Mesenchymal stem cell (in vitro differentiated cells and primary cell): ENCODE measurements around the gene NAALADL2.
"Not testable (repeated sequence)": the region's sequence is repeated elsewhere in the genome, so short reads cannot be mapped to it uniquely, and the experiment has no call there.

Source experiments
- DNase-seq: peaks from one replicate; pipeline ENCODE4 v3.0.0-alpha.2; 2013
- H2AFZ ChIP-seq: one replicate; pipeline ENCODE4 v1.6.1; 2013; ENCODE audit warnings: low read depth, mild to moderate bottlenecking, control low read depth, inconsistent platforms, low read length, moderate library complexity
- H2AK5ac ChIP-seq: 2 replicates; pipeline ENCODE4 v1.6.1; 2013; ENCODE audit warnings: low read length, moderate library complexity, mild to moderate bottlenecking, inconsistent platforms; ENCODE audit not compliant: severe bottlenecking
- H2BK120ac ChIP-seq: one replicate; pipeline ENCODE4 v1.6.1; 2013; ENCODE audit warnings: low read depth, mild to moderate bottlenecking, inconsistent platforms, low read length, moderate library complexity
- H2BK12ac ChIP-seq, 2 experiments: one replicate each; pipeline ENCODE4 v1.6.1; 2013; ENCODE audit warnings: inconsistent platforms in 2 of 2, low read length in 2 of 2, mild to moderate bottlenecking in 2 of 2, moderate library complexity in 2 of 2, control low read depth in 1 of 2
- H2BK15ac ChIP-seq: one replicate; pipeline ENCODE4 v1.6.1; 2013; ENCODE audit warnings: mild to moderate bottlenecking, low read depth, inconsistent platforms; ENCODE audit not compliant: poor library complexity, severe bottlenecking
- H2BK5ac ChIP-seq: 2 replicates; pipeline ENCODE4 v1.6.1; 2013; ENCODE audit warnings: low read depth, mild to moderate bottlenecking, low read length, control low read depth, inconsistent platforms; ENCODE audit not compliant: poor library complexity, severe bottlenecking
- H3K14ac ChIP-seq, 2 experiments: one replicate each; pipeline ENCODE4 v1.6.1; 2013; ENCODE audit warnings: inconsistent platforms in 2 of 2, low read length in 2 of 2, control low read depth in 1 of 2, mild to moderate bottlenecking in 1 of 2, moderate library complexity in 1 of 2
- H3K18ac ChIP-seq, 2 experiments: one replicate each; pipeline ENCODE4 v1.6.1; 2013; ENCODE audit warnings: inconsistent platforms in 2 of 2, low read length in 2 of 2, control low read depth in 1 of 2, low read depth in 1 of 2, mild to moderate bottlenecking in 1 of 2
- H3K23ac ChIP-seq, 2 experiments: one replicate each; pipeline ENCODE4 v1.6.1; 2013; ENCODE audit warnings: inconsistent platforms in 2 of 2, low read length in 2 of 2, mild to moderate bottlenecking in 2 of 2, moderate library complexity in 2 of 2, control low read depth in 1 of 2
- H3K27ac ChIP-seq: 2 replicates; pipeline ENCODE4 v1.5.1; 2013; ENCODE audit warnings: mild to moderate bottlenecking, moderate library complexity, low read length, control low read depth, inconsistent platforms; ENCODE audit not compliant: poor library complexity, severe bottlenecking
- H3K27me3 ChIP-seq, 2 experiments: 2 replicates each; pipeline versions ENCODE4 v1.6.1 to v1.7.0; 2013; ENCODE audit warnings: low read length in 2 of 2, mild to moderate bottlenecking in 2 of 2, moderate library complexity in 2 of 2, control low read depth in 1 of 2, inconsistent platforms in 1 of 2; ENCODE audit not compliant: control insufficient read depth in 1 of 2, insufficient read depth in 1 of 2
- H3K36me3 ChIP-seq, 2 experiments: 2 replicates each; pipeline versions ENCODE4 v1.6.1 to v1.7.0; 2013; ENCODE audit warnings: low read length in 2 of 2, control low read depth in 1 of 2, inconsistent platforms in 1 of 2, low read depth in 1 of 2, mild to moderate bottlenecking in 1 of 2; ENCODE audit not compliant: insufficient read depth in 2 of 2, control insufficient read depth in 1 of 2
- H3K4ac ChIP-seq, 2 experiments: one replicate each; pipeline ENCODE4 v1.6.1; 2013; ENCODE audit warnings: inconsistent platforms in 2 of 2, low read length in 2 of 2, mild to moderate bottlenecking in 2 of 2, moderate library complexity in 2 of 2, control low read depth in 1 of 2, low read depth in 1 of 2
- H3K4me1 ChIP-seq: 2 replicates; pipeline ENCODE4 v1.6.1; 2013; ENCODE audit warnings: low read depth, low read length, control low read depth; ENCODE audit not compliant: control insufficient read depth, insufficient read depth
- H3K4me2 ChIP-seq: 2 replicates; pipeline ENCODE4 v1.6.1; 2013; ENCODE audit warnings: low read length, mild to moderate bottlenecking, inconsistent platforms; ENCODE audit not compliant: poor library complexity, severe bottlenecking
- H3K4me3 ChIP-seq, 2 experiments: 2 replicates each; pipeline versions ENCODE4 v1.5.1 to v1.7.0; 2013; ENCODE audit warnings: low read length in 2 of 2, mild to moderate bottlenecking in 2 of 2, control low read depth in 1 of 2, low read depth in 1 of 2; ENCODE audit not compliant: insufficient read depth in 1 of 2
- H3K79me1 ChIP-seq: replicated peaks from 2 replicates; pipeline ENCODE4 v1.6.1; 2013; ENCODE audit warnings: mild to moderate bottlenecking, control low read depth, low read length, inconsistent platforms; ENCODE audit not compliant: poor library complexity, severe bottlenecking
- H3K9ac ChIP-seq: 2 replicates; pipeline ENCODE4 v1.7.0; 2013; ENCODE audit warnings: mild to moderate bottlenecking, low read length, moderate library complexity
- H3K9me3 ChIP-seq: 2 replicates; pipeline ENCODE4 v1.7.0; 2013; ENCODE audit warnings: mild to moderate bottlenecking, low read length; ENCODE audit not compliant: control insufficient read depth
- H4K8ac ChIP-seq: one replicate; pipeline ENCODE4 v1.6.1; 2013; ENCODE audit warnings: inconsistent platforms, mild to moderate bottlenecking, low read length, moderate library complexity
- H4K91ac ChIP-seq: one replicate; pipeline ENCODE4 v1.6.1; 2013; ENCODE audit warnings: mild to moderate bottlenecking, low read length, inconsistent platforms
- WGBS: methylation state at CpG from one replicate; pipeline ENCODE4 v1.1.7; 2013; ENCODE audit warnings: mixed read lengths; 5-methylcytosine and 5-hydroxymethylcytosine counted together

NAALADL2 gene

GRCh38 chr3:175161291-175161690, 302.2 kb downstream of the NAALADL2 start:
- no peak overlapping the region for H2AK5ac ChIP-seq
- DNase-seq = no peak
- H2AFZ ChIP-seq = no peak overlapping the region
- H3K4me2 ChIP-seq = no peak overlapping the region
- no peak overlapping the region for H3K4ac ChIP-seq
- no peak overlapping the region for H2BK15ac ChIP-seq
- H2BK120ac ChIP-seq = no peak overlapping the region
- H3K9me3 ChIP-seq = no peaks in the 10 kb centered on the region
- no peak overlapping the region for H3K18ac ChIP-seq
- H3K9ac ChIP-seq = no peak overlapping the region
- no peak overlapping the region for H4K8ac ChIP-seq
- no peak overlapping the region for H4K91ac ChIP-seq
- no peak overlapping the region for H3K27ac ChIP-seq
- H3K27me3 ChIP-seq = no peaks in the 10 kb centered on the region
- no peak overlapping the region for H3K14ac ChIP-seq
- H3K23ac ChIP-seq = no peak overlapping the region
- no peaks in the 10 kb centered on the region for H3K79me1 ChIP-seq
- no peaks in the 10 kb centered on the region for H3K36me3 ChIP-seq
- no peaks in the 10 kb centered on the region for H3K4me1 ChIP-seq
- no peak overlapping the region for H2BK12ac ChIP-seq
- no peak overlapping the region for H2BK5ac ChIP-seq
- WGBS = 88% methylated on average over 1 of the region's 5 CpGs
- no peak overlapping the region for H3K4me3 ChIP-seq

- Histone ChIP-seq H2BK15ac (no peak overlapping the region), H3K9ac (no peak overlapping the region), H3K23ac (no peak overlapping the region), H4K91ac (no peak overlapping the region), H4K8ac (no peak overlapping the region), H3K9me3 (no peaks in the 10 kb centered on the region), H3K27me3 (no peaks in the 10 kb centered on the region), H3K27ac (no peak overlapping the region), H2BK5ac (no peak overlapping the region), H3K18ac (no peak overlapping the region), H2AK5ac (no peak overlapping the region), H3K4ac (no peak overlapping the region), H2BK12ac (no peak overlapping the region), H3K4me3 (no peak overlapping the region), H3K4me1 (no peaks in the 10 kb centered on the region), H3K14ac (no peak overlapping the region), H3K4me2 (no peak overlapping the region), H2BK120ac (no peak overlapping the region), H2AFZ (no peak overlapping the region), H3K36me3 (no peaks in the 10 kb centered on the region), H3K79me1 (no peaks in the 10 kb centered on the region)
- DNase-seq = no peak
- WGBS = 100% methylated on average over 1 of the region's 3 CpGs
Measured at GRCh38 chr3:175163686-175164085, 304.6 kb downstream of the NAALADL2 start.

- H2AK5ac ChIP-seq = not testable (repeated sequence)
Measured at GRCh38 chr3:175173117-175173516, 314.0 kb downstream of the NAALADL2 start.

GRCh38 chr3:175176556-175176955, 317.4 kb downstream of the NAALADL2 start:
- Histone ChIP-seq H3K4me2 (no peak overlapping the region), H3K4me1 (no peaks in the 10 kb centered on the region), H4K91ac (no peak overlapping the region), H2BK12ac (no peak overlapping the region), H3K4ac (no peak overlapping the region), H3K4me3 (no peak overlapping the region), H3K79me1 (no peaks in the 10 kb centered on the region), H2BK5ac (no peak overlapping the region), H2BK120ac (no peak overlapping the region), H2BK15ac (no peak overlapping the region), H2AK5ac (no peak overlapping the region), H3K36me3 (no peaks in the 10 kb centered on the region), H3K14ac (no peak overlapping the region), H2AFZ (no peak overlapping the region), H4K8ac (no peak overlapping the region), H3K9ac (no peak overlapping the region), H3K27ac (no peak overlapping the region), H3K9me3 (no peaks in the 10 kb centered on the region), H3K27me3 (no peaks in the 10 kb centered on the region), H3K18ac (no peak overlapping the region), H3K23ac (no peak overlapping the region)
- DNase-seq = no peak
- 74% methylated on average over 2 of the region's 3 CpGs for WGBS

More at GRCh38 chr3:175173117-175173516, 314.0 kb downstream of the NAALADL2 start:
- DNase-seq, H2BK12ac ChIP-seq, H3K4ac ChIP-seq, H3K27me3 ChIP-seq, H2BK120ac ChIP-seq, H3K9ac ChIP-seq, H3K27ac ChIP-seq, H3K18ac ChIP-seq, H3K9me3 ChIP-seq, H3K36me3 ChIP-seq, H2BK15ac ChIP-seq, H3K79me1 ChIP-seq, H2AFZ ChIP-seq, H3K23ac ChIP-seq, H3K4me2 ChIP-seq, H3K4me1 ChIP-seq, H4K91ac ChIP-seq, H2BK5ac ChIP-seq, H3K4me3 ChIP-seq, H4K8ac ChIP-seq: not testable (repeated sequence)
- WGBS = 96% methylated on average over 5 of the region's 10 CpGs
- H3K14ac ChIP-seq = peak overlapping the region in 1 of 2 experiments; percentile 9
